ENCODE measurements around the gene MRNIP. TPM values are rescaled to one million over a fixed set of nuclear protein-coding genes. Genes with fewer than 3 reads are reported as not detected.

Gene MRNIP
- total and polyA plus RNA-seq, 2 of the 4 experiments (the other 2 are of a cell fraction) = 6.6 to 24.7 TPM

DNA sequence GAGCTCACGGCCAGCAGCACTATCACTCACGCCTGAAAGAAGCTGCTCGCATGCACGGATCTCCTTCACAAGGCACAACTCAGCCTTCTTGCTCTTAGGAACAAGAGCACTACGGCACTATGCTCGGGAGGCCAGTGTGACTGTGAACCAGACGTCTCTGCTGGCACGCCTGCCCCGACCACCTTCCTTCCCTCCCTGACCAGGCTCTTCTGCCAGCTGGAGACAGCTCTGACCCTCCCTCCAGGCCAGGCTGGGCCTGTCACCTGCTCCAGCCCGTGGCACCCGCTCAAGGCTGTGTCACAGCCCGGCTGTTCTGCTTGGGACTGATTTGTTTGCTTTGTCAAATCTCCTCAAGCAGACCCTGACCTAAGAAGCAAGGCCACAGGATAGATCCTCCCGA, 42.1 kb upstream of the MRNIP start:
- H3K9ac ChIP-seq (ENCODE audit: low read depth, low read length) = no peak overlapping the region
- no peak overlapping the region for H4K91ac ChIP-seq (ENCODE audit: insufficient read depth, low read depth, low read length)
- ChIA-PET CTCF (no interaction called here), POLR2A (ENCODE audit: unreplicated experiment) (no interaction called here)
- H2BK120ac ChIP-seq (ENCODE audit: low read depth, low read length) = no peak overlapping the region
- no TSS peak for BruUV-seq (replicated peaks)
- no peak overlapping the region for H3K14ac ChIP-seq (replicated peaks; ENCODE audit: low read depth, low read length)
- no peak overlapping the region for H3K4me2 ChIP-seq (ENCODE audit: low read depth, low read length)
- in situ Hi-C loops (cut with MboI; ENCODE audit: low sequenced_read_pairs) = no loop called here
- dilution Hi-C loops (cut with HindIII; ENCODE audit: low sequenced_read_pairs, unreplicated experiment) = no loop called here
- no peak overlapping the region for H3K23ac ChIP-seq (ENCODE audit: low read depth, low read length)
- H2BK5ac ChIP-seq (ENCODE audit: low read depth, low read length, poor library complexity, severe bottlenecking) = no peak overlapping the region
- 70% methylated on average over 2 of the region's 13 CpGs; no CpG with 5 or more reads in 1 of the 2 experiments for WGBS, 2 experiments (ENCODE audit: extremely low coverage in 2 of 2, insufficient read length in 1 of 2)
- peaks cover 40 to 62% of the 10 kb centered on the region in 2 experiments for H3K79me1 ChIP-seq (ENCODE audit: low read depth in 1 of 2, low read length in 2 of 2)
- H4K5ac ChIP-seq (ENCODE audit: low read depth, low read length) = no peak overlapping the region
- H4K20me1 ChIP-seq (ENCODE audit: insufficient read depth, low read length) = peaks cover 24% of the 10 kb centered on the region
- no peak overlapping the region for H2AK5ac ChIP-seq (ENCODE audit: low read depth, low read length)
- no peak overlapping the region for H2AK9ac ChIP-seq (replicated peaks; ENCODE audit: low read depth, low read length, poor library complexity)
- H4K8ac ChIP-seq (ENCODE audit: low read depth in 2 of 2, low read length in 2 of 2) = no peak overlapping the region
- ATAC-seq (ENCODE audit: low read depth) = no peak
- H2AFZ ChIP-seq (replicated peaks; ENCODE audit: low read length, poor library complexity) = no peak overlapping the region
- no peak overlapping the region for H3K27ac ChIP-seq (ENCODE audit: insufficient read depth, low read length)
- TF ChIP-seq RFX5 (IDR thresholded peaks at IDR 0.05; ENCODE audit: low read depth, low read length) (no peak), FOS (IDR thresholded peaks at IDR 0.05; ENCODE audit: low read depth, low read length) (no peak)
- H2BK20ac ChIP-seq (ENCODE audit: low read depth, low read length) = no peak overlapping the region
- H3K9me3 ChIP-seq (ENCODE audit: control insufficient read depth, insufficient read depth, low read length) = no peaks in the 10 kb centered on the region
- intact Hi-C loops (cut with micrococcal nuclease) = no loop called here
- DNase-seq = no peak
- no peak overlapping the region for H2BK15ac ChIP-seq (ENCODE audit: low read depth, low read length)
- peaks cover 63% of the 10 kb centered on the region for H3K36me3 ChIP-seq (ENCODE audit: control insufficient read depth, insufficient read depth, low read length)
- no peak overlapping the region for H3K4ac ChIP-seq (ENCODE audit: low read depth, low read length)
- H3K9me1 ChIP-seq (ENCODE audit: insufficient read depth, low read length) = peaks cover 4% of the 10 kb centered on the region; the same call in 1 of the 2 replicates
- H3K18ac ChIP-seq (ENCODE audit: low read depth, low read length) = no peak overlapping the region
- no peak overlapping the region for H3K4me3 ChIP-seq (ENCODE audit: insufficient read depth, low read depth, low read length)
- no peak overlapping the region for H3K56ac ChIP-seq (ENCODE audit: extremely low read depth, insufficient read depth, low read length)
- H3K27me3 ChIP-seq (ENCODE audit: control insufficient read depth, insufficient read depth, low read length) = no peaks in the 10 kb centered on the region
- no peaks in the 10 kb centered on the region for H3K4me1 ChIP-seq (ENCODE audit: control insufficient read depth, insufficient read depth, low read length)

Data from IMR-90 (cell line).